ENCODE data around the gene STX8.
"Not testable (repeated sequence)": the region's sequence is repeated elsewhere in the genome, so short reads cannot be mapped to it uniquely, and the experiment has no call there.

STX8 gene

DNA sequence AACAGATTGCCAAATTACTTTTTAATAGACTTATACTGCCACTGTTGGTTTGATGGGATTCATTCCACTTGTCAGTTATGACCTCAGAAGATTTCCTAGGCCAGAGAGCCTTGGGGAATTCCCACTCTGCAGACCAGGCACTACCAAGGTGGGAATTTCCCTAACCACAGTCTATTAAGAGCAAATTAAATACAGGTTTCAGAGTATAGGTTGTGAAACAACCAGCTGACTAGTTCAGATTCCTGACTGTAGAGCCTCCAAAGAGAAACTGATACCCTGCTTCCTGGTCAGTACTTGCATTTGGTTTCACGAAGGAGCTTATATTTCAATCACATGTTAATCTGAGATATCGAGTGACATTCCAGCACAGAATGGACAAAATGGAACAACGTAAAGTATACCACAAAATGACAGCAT lies 186.5 kb downstream of the STX8 start:
- DNase-seq (ENCODE audit: low spot score): no peak

DNA sequence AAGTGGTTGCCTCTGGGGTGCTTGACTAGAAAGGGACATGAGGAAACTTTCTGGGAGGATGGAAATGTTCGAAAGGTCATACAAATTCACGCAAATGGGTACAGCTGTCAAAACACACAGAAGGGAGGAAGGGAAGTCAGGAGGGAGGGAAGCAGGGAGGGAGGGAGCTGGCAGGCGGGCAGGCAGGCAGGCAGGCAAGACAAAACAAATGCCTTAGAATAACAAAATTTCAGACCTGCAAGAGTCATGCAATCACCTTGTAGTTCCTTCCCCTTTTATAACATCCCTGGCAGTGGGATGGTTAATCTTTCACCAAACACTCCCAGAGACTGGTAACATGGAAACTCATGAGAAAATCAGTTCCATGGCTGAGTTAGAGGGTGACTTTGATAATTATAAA lies 189.2 kb downstream of the STX8 start:
- DNase-seq (ENCODE audit: low spot score): no peak

DNA sequence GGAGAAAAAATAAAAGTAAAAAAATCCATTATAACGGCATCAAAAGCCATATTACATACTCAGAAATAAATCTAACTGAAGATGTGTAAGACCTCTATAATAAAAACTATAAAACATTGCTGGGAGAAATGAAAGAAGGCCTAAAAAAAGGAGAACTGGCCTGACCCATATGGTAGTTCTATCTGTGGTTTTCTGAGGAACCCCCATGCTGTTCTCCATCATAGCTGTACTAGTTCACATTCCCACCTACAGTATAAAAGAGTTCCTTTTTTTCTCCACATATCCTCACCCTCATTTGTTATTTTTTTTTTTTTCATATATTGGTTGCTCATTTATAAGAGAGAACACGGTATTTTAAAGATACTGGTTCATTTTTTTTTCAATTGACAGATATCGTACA lies 191.8 kb downstream of the STX8 start:
- no peak for DNase-seq (ENCODE audit: low spot score)

DNA sequence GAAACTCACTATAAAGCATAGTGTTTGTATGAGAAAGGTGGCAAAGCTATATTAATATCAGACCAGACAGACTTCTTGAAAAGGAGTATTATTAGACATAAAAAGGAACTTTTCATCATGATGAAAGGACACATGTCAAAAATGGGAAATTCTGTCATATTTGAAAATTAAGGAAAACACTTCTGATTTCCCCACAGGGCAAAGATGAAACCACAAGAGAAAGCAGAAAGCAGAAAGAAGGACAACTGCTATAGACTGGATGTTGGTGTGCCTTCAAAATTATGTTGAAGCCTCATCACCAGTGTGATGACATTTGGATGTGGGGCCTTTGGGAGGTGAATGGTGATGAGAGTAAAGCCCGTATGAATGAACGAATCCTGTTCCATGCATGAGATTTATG lies 193.0 kb downstream of the STX8 start:
- DNase-seq (ENCODE audit: low spot score): no peak

DNA sequence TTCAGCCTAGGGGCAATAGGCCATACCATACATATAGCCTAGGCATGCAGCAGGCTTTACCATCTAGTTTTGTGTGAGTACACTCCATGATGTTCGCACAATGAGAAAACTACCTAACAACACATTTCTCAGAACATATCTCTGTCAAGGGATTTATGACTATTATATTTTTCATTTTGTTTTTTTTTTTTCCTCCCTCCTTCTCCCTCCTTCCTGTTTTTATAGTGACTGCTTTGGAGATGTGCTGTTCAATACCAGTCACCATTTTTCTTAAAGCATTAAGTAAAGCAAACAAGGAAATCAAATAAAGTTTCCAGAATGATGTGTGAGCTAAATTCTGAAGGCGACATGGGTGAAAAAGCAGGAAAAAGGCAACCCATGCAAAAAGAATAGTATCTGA lies 194.6 kb downstream of the STX8 start:
- DNase-seq (ENCODE audit: low spot score): no peak

DNA sequence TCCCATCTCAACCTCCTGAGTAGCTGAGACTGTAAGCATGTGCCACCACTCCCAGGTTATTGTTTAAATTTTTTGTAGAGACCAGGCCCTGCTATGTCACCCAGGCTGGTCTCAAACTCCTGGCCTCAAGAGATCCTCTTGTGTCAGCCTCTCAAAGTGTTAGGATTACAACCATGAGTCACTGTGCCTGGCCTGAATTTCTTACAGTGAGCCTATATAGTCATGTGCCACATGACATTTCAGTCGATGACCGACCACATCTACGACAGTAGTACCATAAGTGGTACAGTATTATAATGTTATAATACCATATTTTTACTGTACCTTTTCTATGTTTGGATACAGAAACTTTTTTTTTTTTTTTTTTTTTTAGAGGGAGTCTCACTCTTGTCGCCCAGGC lies 195.3 kb downstream of the STX8 start:
- no peak for DNase-seq (ENCODE audit: low spot score)

DNA sequence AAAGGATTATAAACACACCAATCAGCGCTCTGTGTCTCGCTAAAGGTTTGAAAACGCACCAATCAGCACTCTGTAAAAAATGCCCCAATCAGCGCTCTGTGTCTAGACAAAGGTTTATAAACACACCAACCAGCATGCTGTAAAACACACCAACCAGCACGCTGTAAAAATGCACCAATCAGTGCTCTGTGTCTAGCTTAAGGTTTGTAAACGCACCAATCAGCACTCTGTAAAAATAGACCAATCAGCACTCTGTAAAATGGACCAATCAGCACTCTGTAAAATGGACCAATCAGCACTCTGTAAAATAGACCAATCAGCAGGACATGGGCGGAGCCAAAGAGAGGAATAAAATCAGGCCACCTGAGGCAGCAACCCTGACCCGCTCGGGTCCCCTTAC lies 199.4 kb downstream of the STX8 start:
- not testable (repeated sequence) for DNase-seq (ENCODE audit: low spot score)

DNA sequence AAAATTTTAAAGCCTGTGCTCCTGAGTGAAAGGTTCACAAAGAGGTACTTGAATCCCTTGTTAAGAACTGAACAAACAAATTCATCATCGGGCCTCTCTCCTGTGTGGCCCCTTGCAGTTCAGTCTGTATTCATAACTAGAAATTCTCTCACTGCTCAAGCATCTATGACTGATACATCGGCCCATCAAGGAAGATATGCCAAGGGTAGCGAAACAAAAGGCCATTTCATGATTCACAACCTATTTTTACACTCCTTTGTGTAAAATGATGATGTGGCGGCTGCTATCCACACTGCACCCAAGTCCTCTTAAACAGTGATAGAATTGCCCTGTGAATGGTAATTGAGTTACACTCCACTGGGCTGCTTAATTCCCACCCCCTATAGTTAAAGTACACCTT lies 204.6 kb downstream of the STX8 start:
- DNase-seq (ENCODE audit: low spot score): no peak

DNA sequence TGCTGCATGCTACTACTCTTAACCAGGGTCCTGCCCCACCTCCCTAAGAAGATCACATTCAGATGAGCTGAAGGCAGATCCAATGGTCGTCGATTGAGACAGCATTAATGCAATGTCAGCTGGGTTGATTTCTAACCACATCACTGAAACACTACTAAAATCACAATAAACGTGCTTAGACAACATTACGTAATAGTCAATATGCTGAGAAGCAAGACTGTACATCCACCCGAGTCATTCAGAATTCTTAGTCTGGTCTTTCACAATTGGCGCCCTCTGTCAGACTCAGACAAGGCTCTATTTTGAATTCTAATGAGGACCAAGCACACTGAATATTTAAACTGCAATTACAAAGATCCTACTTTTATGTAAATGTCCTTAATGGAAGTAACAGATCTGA lies 205.2 kb downstream of the STX8 start:
- DNase-seq (ENCODE audit: low spot score): no peak

DNA sequence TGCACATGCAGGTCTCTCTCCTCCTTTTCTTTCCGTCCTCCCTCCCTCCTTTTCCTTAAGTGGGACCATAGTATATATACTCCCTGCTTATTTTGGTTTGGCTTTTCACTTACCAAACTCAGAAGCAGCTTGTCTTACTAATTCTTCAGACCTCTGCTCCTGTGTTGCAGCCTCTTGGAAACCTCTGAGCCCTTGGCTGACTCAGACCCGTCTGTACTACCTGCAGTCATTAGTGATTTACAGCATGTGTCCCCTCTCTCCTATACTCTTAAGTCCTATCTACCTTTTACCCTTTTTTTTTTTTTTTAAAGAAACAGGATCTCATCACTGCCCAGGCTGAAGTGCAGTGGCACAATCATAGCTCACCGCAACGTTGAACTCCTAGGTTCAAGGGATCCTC lies 207.0 kb downstream of the STX8 start:
- DNase-seq (ENCODE audit: low spot score): no peak

DNA sequence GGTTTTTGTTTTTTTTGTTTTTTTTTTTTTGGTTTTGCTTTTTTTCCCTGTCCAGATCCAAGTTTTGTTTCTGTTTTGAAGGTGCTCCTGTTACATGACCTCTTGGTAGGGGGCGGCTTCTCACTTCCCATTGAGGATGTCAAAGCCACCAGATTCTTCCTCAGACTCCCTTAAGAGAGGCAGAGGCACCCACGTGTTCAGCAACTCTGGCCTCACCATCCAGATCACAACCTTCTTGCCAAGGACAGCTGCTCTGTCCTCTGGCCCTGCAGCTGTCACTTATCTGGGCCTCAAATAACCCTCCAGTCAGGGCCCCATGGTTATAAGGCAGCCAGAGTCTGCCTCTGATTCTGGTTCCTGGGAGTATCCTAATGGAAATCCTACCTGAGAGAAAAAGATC lies 208.5 kb downstream of the STX8 start:
- DNase-seq (ENCODE audit: low spot score): no peak

DNA sequence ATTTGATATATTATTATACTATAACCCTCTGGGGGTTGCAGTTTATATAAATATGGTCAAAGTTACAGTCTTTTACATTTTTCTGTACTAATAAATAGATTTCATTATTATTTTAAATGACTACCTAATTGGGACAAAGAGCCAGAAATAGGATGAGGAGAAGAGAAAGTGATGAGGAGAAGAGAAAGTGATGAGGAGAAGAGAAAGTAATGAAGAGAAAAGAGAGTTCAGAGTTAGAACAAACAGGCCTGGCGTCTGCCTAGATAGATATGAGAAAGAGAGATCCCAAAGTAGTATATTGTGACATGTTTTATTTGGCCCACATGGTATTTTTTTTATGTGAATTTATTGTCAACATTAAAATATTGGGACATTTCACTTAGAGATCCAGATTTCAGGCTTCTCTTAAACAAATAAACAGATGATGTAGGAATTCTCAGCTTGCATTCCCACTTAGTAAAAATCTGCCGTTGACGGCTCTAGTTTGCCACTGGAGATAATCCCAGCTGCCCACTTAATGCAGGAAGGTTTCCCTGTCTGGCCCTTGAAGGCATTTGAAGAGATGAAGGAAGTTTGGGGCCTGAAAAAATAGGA lies 210.7 kb downstream of the STX8 start:
- DNase-seq (ENCODE audit: low spot score): no peak

DNA sequence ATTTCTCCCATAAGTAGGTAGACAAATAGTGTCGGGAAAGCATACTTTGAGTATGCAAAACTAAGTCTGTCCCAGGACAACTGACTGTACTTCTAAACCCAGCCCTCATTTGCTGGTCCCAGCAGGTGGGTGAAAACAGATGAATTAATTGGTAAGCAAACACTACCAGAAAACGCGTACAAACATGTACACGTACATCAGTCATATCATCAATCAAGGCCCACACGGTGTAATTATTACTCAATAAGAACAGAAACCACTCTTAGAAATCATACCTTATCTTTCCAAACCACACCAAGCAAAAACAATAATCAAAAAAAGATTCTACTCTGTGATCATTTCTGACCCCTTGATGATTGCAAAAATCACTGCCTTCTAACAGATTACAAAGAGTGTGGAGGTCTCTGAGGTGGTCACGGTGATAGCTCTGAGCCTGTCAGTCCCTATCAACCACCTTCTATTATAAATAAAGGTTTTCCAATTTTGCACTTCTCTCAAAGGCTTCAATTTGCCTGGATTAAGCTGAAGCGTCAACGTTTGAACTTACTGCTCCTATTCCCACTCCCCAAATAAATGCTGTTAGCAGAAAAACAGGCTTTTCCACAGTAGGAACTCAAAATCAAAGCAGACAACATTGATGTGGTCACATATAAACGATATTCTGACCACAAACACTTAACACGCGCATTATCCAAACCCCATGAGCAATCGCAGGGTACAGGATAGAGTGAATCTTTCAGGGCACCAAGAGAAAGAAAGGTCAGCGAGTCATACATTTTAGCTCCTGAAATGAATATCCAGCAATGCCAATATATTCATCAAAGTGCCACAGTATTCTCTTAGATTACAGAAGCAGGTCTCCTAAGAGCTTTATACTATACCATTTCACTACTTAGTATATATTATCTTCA lies 211.9 kb downstream of the STX8 start:
- DNase-seq (ENCODE audit: low spot score): no peak

DNA sequence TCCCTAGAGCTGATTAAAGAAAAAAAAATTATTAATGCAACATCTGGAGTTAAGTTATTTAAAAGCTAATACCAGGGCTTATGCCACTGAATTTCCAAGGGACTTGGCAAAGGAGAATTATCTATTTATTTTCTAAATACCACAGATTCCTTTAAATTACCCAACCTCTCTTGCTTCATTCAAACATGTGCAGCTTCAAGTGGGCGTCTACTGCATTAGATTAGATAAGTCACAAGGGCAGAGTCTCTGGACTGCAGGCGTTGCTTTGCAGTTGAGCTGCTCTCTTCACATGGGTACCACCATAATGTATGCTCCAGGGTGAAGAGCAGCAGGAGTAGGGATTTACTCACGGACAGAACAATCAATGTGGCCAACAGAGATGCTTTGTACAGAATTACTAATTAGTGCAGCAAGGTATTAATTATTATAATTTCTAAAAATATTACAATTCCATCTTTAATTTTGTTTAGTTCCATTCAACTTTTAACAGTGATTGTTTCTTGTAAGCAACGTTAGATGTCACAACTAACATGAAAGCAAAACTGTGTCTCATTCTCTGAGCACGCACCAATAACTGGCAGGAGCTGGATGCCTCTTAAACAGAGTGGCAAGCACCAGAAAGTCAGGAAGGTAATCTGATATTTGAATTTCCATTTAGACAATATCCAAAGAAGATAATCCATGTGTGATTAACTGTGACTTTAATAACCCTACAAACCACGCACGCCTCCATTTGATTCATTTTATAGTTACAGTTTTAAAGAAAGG lies 214.2 kb downstream of the STX8 start:
- DNase-seq (ENCODE audit: low spot score): peak; percentile 66

DNA sequence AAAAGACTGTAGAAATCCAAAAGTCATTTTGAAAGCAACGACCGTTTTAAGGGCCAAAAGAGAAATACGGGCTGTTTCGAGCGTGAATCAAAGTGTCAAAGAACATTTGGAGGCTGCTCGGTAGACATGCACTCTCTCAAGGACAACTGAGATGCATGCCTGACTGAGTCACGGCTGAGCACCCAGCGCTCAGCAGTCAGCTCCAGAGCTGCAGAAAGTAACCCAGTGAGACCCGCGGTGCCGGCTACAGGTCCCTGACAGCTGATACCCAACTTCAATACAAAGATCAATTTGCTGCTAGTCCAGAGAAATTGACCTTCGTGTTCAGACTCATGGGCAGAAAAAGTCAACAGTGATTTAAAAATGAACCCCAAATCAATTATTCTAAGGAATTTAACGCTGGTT lies 214.9 kb downstream of the STX8 start:
- no peak for DNase-seq (ENCODE audit: low spot score)

DNA sequence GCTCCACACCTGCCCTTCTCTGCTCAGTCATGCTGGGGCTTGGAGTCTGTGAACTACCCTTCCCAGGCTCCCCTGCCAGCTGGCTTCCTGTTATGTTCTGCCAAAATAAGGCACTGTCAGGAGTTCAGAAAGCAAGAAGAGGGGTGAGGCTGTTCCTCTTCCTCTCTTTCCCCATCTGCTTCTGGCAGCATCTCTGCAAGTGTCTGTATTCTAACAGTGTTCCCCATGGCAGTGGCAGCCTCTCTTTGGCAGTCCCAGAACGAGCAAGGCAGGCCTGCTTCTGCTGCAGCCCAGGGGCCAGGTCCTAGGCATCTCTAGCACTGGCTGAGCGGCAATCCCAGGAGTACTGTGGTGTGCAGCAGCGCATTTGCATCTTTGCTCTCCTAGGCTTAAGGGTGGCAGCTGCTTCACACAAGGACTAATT lies 219.1 kb downstream of the STX8 start:
- no peak for DNase-seq (ENCODE audit: low spot score)

DNA sequence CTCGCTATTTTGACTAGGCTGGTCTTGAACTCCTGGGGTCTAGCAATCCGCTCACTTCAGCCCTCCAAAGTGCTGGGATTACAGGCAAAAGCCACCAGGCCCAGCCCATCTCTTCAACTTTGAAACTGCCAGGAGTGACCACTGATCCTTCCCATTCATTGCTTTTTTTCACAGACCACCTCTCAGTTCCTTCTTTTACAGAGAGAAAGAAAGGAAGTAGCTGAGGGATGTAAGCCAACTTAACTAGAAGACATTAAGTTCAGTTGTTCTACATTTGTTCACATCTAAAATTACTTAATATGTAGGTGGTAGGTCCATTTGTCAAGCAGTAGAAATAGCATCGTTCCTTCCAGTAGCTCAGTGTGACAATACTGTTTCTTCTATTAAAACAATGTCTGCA lies 219.8 kb downstream of the STX8 start:
- no peak for DNase-seq (ENCODE audit: low spot score)

DNA sequence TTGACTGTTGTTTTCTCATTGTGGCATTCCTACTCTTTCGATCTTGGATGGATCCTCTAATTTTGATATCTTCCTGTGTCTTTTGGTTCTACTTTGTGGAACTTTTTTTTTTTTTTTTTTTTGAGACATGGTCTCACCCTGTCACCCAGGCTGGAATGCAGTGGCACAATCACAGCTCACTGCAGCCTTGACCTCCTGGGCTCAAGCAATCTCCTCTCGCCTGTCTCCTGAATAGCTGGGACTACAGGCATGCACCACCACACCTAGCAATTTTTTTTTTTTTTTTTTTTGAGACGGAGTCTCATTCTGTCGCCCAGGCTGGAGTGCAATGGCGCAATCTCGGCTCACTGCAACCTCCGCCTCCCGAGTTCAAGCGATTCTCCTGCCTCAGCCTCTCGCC lies 220.4 kb downstream of the STX8 start:
- DNase-seq (ENCODE audit: low spot score): not testable (repeated sequence)

DNA sequence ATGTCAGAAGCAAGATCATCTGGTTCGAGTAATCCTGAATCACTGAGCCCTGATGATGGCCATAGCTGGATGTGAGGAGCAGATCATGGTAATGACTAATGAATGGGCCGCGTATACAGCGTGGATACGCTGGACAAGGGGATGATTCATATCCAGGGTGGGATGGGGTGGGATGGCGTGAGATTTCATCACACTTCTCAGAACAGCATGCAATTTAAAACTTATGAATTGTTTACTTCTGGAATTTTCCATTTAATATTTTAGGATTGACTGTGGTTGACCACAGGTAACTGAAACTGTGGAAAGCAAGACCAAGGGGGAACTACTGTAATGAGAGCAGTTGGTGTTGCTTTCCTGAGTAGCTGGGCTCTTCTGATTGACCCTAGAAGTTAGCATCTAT lies 225.5 kb downstream of the STX8 start:
- DNase-seq (ENCODE audit: low spot score): peak; percentile 16

DNA sequence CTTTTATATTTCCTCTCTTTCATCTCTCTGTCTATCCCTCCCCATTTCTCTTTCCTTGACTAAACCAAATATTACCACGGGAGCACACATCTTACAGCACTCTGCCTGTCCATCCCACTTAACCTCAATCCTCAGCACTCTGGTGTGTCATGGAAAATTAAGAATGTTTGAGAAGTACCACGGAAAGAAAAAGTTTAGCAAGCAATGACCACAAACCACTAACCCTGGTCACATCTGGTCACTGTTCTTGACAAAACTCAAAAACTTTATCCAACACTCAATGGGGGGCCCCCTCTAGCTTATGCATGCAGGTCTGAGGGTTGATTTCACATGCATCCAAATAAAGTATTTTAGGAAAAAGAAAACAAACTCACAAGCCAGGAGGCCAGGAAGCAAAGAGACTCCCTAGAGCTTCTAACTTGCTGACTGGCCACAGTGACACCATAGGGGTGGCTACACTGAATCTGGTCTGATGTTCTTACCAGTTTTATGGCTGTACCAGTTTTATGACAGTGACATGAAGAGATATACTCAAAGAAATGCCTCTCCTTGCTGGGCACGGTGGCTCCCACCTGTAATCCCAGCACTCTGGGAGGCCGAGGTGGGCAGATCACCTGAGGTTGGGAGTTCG lies 229.2 kb downstream of the STX8 start:
- no peak for DNase-seq (ENCODE audit: low spot score)

DNA sequence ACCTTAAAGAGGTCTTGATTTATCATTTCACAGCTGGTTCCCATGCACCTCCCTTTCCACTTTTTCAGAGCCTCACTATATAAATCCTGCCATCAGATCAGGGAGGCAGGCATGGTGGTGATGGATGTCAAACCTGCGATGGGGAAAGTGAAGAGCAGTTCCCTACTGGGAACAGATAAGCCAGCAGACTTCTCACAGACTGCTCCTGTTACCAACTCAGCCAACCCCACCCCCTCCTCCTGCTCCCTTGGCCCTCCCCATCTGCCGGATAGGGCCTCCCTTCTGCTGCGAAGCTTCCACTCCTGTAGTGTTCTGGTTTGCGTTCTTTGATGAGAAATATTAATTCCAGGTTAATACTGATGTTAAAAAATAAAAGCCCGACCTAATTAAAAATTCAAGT lies 232.1 kb downstream of the STX8 start:
- no peak for DNase-seq (ENCODE audit: low spot score)

DNA sequence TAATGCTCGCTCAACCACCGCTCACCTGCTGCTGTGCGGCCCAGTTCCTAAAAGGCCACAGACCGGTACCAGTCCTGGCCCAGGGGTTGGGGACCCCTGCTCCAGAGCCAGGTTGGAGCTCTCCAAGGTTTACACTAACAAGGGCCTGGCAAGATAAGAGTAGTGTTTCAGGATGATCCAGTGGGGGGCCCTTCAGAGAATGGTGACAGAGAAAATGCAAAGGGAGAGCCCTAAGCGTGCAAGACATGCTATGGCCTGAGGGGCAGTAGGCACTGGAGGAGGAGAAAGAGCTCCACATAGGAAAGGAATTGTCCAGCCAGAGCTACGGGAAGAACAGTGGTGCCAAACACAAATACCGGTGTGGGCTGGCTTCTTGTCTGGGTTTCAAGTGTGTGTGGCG lies 233.4 kb downstream of the STX8 start:
- DNase-seq (ENCODE audit: low spot score): no peak

DNA sequence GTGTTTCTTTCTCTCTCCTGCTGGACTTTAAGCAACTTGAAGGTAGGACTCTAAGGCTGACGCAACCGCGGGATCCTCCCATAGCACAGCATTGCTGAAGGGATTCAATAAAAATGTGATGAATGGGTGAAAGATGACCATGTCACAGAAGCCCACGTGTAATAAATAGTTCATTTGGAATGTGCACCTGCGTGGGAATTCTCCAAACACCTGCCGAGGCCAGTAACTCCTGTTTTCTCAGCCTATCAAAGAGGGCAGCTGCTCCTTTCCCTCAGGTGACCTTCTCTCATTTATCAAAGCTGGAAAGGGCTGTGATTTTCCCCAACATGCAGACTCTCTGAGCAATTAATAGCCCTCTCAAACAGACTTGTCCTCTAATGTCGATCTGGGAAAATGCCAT lies 235.7 kb downstream of the STX8 start:
- DNase-seq (ENCODE audit: low spot score): no peak

Data from hepatic stellate cell (primary cell).